Spinal cord (tissue), 10 donors: Measurements from ENCODE around the gene GRM5. TPM values are rescaled to one million over a fixed set of nuclear protein-coding genes. Genes with fewer than 3 reads are reported as not detected.

Experiments used
- DNase-seq, 6 donors: peaks; one replicate each; pipeline versions ENCODE4 v3.0.0 to v3.0.0-alpha.2; 2013 to 2015; ENCODE audit warnings: low spot score in 6 of 6, low read depth in 4 of 6
- H3K27ac ChIP-seq: one replicate; pipeline ENCODE4 v1.5.1; 2013; ENCODE audit warnings: low read depth, low read length, control low read depth
- H3K27me3 ChIP-seq: one replicate; pipeline ENCODE4 v1.6.1; 2013; ENCODE audit warnings: low read length; ENCODE audit not compliant: control insufficient read depth, insufficient read depth
- H3K36me3 ChIP-seq: one replicate; pipeline ENCODE4 v1.6.1; 2013; ENCODE audit warnings: low read length; ENCODE audit not compliant: control insufficient read depth, insufficient read depth
- H3K4me1 ChIP-seq: one replicate; pipeline ENCODE4 v1.6.1; 2013; ENCODE audit warnings: low read length; ENCODE audit not compliant: control insufficient read depth, insufficient read depth
- H3K4me3 ChIP-seq: one replicate; pipeline ENCODE4 v1.5.1; 2013; ENCODE audit warnings: low read depth, low read length, control low read depth
- H3K9me3 ChIP-seq: one replicate; pipeline ENCODE4 v1.6.1; 2013; ENCODE audit warnings: low read length; ENCODE audit not compliant: control insufficient read depth, insufficient read depth
- WGBS: methylation state at CpG from one replicate; pipeline ENCODE4 v1.1.5; 2013; ENCODE audit warnings: missing lambda C conversion rate; ENCODE audit not compliant: insufficient coverage; 5-methylcytosine and 5-hydroxymethylcytosine counted together
- polyA plus RNA-seq, 2 donors: library from polyadenylated mRNA; unstranded; fragments of 120-200 nt; gene quantifications; one replicate each; pipeline ENCODE4 v1.2.1, GENCODE V29; 2013; ENCODE audit not compliant: insufficient read length in 2 of 2
- total RNA-seq, 2 donors: library from RNA; depleted of rRNA in 1 of 2; stranded (reverse); fragments of 120-200 nt in 1 of 2; fragments of >200 nt in 1 of 2; gene quantifications; one replicate each; pipeline versions ENCODE4 v1.2.3 to v1.2.4, GENCODE V29; 2013 to 2014
- donor health status: healthy.

GRM5 gene
- total and polyA plus RNA-seq, 4 donors: 19.7 to 104 (median 33.9) TPM

GRCh38 chr11:88790182-88790581 is 275.6 kb downstream of the GRM5 start:
- H3K9me3 ChIP-seq: no peaks in the 10 kb centered on the region
- DNase-seq: no peak
- H3K4me3 ChIP-seq: no peak overlapping the region
- no peak overlapping the region for H3K27ac ChIP-seq
- no peaks in the 10 kb centered on the region for H3K27me3 ChIP-seq
- H3K36me3 ChIP-seq: no peaks in the 10 kb centered on the region
- no peaks in the 10 kb centered on the region for H3K4me1 ChIP-seq

GRCh38 chr11:88779577-88779976 is 286.2 kb downstream of the GRM5 start:
- H3K9me3 ChIP-seq: no peaks in the 10 kb centered on the region
- 67% methylated on average over 4 of the region's 4 CpGs for WGBS
- no peaks in the 10 kb centered on the region for H3K4me1 ChIP-seq
- DNase-seq: peak in 1 of 6 donors; percentile 38
- no peak overlapping the region for H3K27ac ChIP-seq
- no peaks in the 10 kb centered on the region for H3K27me3 ChIP-seq
- no peak overlapping the region for H3K4me3 ChIP-seq
- no peaks in the 10 kb centered on the region for H3K36me3 ChIP-seq

GRCh38 chr11:88770475-88771079 is 295.2 kb downstream of the GRM5 start:
- WGBS: 80% methylated on average over 1 of the region's 3 CpGs
- H3K27ac ChIP-seq: no peak overlapping the region
- H3K36me3 ChIP-seq: no peaks in the 10 kb centered on the region
- H3K4me3 ChIP-seq: no peak overlapping the region
- DNase-seq: no peak
- H3K27me3 ChIP-seq: no peaks in the 10 kb centered on the region
- peaks cover 2% of the 10 kb centered on the region for H3K9me3 ChIP-seq
- no peaks in the 10 kb centered on the region for H3K4me1 ChIP-seq

GRCh38 chr11:88744140-88744539 is 321.6 kb downstream of the GRM5 start:
- Histone ChIP-seq H3K36me3 (no peaks in the 10 kb centered on the region), H3K4me1 (no peaks in the 10 kb centered on the region), H3K27me3 (no peaks in the 10 kb centered on the region), H3K27ac (no peak overlapping the region), H3K9me3 (no peaks in the 10 kb centered on the region), H3K4me3 (no peak overlapping the region)
- WGBS: no CpG with 5 or more reads among the region's 4 CpGs
- no peak for DNase-seq

GRCh38 chr11:88739524-88739923 is 326.3 kb downstream of the GRM5 start:
- no peak for DNase-seq
- WGBS: 72% methylated on average over 4 of the region's 8 CpGs
- Histone ChIP-seq H3K4me1 (no peaks in the 10 kb centered on the region), H3K9me3 (no peaks in the 10 kb centered on the region), H3K27ac (no peak overlapping the region), H3K36me3 (no peaks in the 10 kb centered on the region), H3K27me3 (no peaks in the 10 kb centered on the region), H3K4me3 (no peak overlapping the region)

- Histone ChIP-seq H3K27me3 (no peaks in the 10 kb centered on the region), H3K27ac (peak overlapping the region; percentile 20), H3K9me3 (no peaks in the 10 kb centered on the region), H3K4me1 (peaks cover 3% of the 10 kb centered on the region), H3K4me3 (no peak overlapping the region), H3K36me3 (no peaks in the 10 kb centered on the region)
- WGBS: no CpG with 5 or more reads among the region's 1 CpG
- DNase-seq: peak in 3 of 6 donors; percentile 9 to 82 (median 14)
Measured at GRCh38 chr11:88709567-88709966, 356.2 kb downstream of the GRM5 start.

- Histone ChIP-seq H3K4me3 (no peak overlapping the region), H3K36me3 (no peaks in the 10 kb centered on the region), H3K27me3 (no peaks in the 10 kb centered on the region), H3K4me1 (no peaks in the 10 kb centered on the region), H3K27ac (no peak overlapping the region), H3K9me3 (no peaks in the 10 kb centered on the region)
- DNase-seq: no peak
- no CpG with 5 or more reads among the region's 1 CpG for WGBS
Measured at GRCh38 chr11:88704485-88704884, 361.3 kb downstream of the GRM5 start.

GRCh38 chr11:88701816-88702215 is 364.0 kb downstream of the GRM5 start:
- no peak for DNase-seq
- WGBS: no CpG with 5 or more reads among the region's 2 CpGs
- H3K4me1 ChIP-seq: no peaks in the 10 kb centered on the region
- H3K27me3 ChIP-seq: no peaks in the 10 kb centered on the region
- no peaks in the 10 kb centered on the region for H3K9me3 ChIP-seq
- no peak overlapping the region for H3K4me3 ChIP-seq
- H3K27ac ChIP-seq: no peak overlapping the region
- H3K36me3 ChIP-seq: no peaks in the 10 kb centered on the region

GRCh38 chr11:88697139-88697538 is 368.6 kb downstream of the GRM5 start:
- no peaks in the 10 kb centered on the region for H3K27me3 ChIP-seq
- no peaks in the 10 kb centered on the region for H3K9me3 ChIP-seq
- H3K27ac ChIP-seq: no peak overlapping the region
- DNase-seq: peak in 1 of 6 donors; percentile 37
- no peak overlapping the region for H3K4me3 ChIP-seq
- no peaks in the 10 kb centered on the region for H3K4me1 ChIP-seq
- WGBS: no CpG with 5 or more reads among the region's 3 CpGs
- no peaks in the 10 kb centered on the region for H3K36me3 ChIP-seq

GRCh38 chr11:88695689-88696414 is 369.9 kb downstream of the GRM5 start:
- Histone ChIP-seq H3K4me1 (no peaks in the 10 kb centered on the region), H3K27ac (no peak overlapping the region), H3K27me3 (no peaks in the 10 kb centered on the region), H3K4me3 (no peak overlapping the region), H3K36me3 (no peaks in the 10 kb centered on the region), H3K9me3 (no peaks in the 10 kb centered on the region)
- DNase-seq: peak in 1 of 6 donors; percentile 16
- 54% methylated on average over 9 of the region's 11 CpGs for WGBS
